Uterus (tissue), 4 donors: Measurements from ENCODE around the gene NOS1. TPM values are rescaled to one million over a fixed set of nuclear protein-coding genes. Genes with fewer than 3 reads are reported as not detected.
"Not testable (repeated sequence)": the region's sequence is repeated elsewhere in the genome, so short reads cannot be mapped to it uniquely, and the experiment has no call there.

Experiments used
- DNase-seq, 2 donors: peaks; one replicate each; pipeline ENCODE4 v3.0.0-alpha.2; 2019 to 2020
- H3K27ac ChIP-seq, 2 donors: fragments of 200-600 bp; sonication (generic); 1 replicate in 1 of 2; 2 replicates in 1 of 2; pipeline ENCODE4 v1.5.1; 2016 to 2018
- H3K27me3 ChIP-seq, 2 donors: fragments of 200-600 bp; sonication (generic); one replicate each; pipeline ENCODE4 v1.5.1; 2018 to 2019; ENCODE audit warnings: control low read depth in 1 of 2
- H3K36me3 ChIP-seq, 2 donors: fragments of 200-600 bp; sonication (generic); one replicate each; pipeline ENCODE4 v1.5.1; 2019; ENCODE audit warnings: control low read depth in 1 of 2
- H3K4me1 ChIP-seq, 2 donors: fragments of 200-600 bp; sonication (generic); one replicate each; pipeline ENCODE4 v1.5.1; 2018 to 2019; ENCODE audit warnings: control low read depth in 1 of 2
- H3K4me3 ChIP-seq, 2 donors: fragments of 200-600 bp; sonication (generic); 1 replicate in 1 of 2; 2 replicates in 1 of 2; pipeline ENCODE4 v1.5.1; 2018 to 2019; ENCODE audit warnings: mild to moderate bottlenecking in 1 of 2
- H3K9me3 ChIP-seq, 2 donors: fragments of 200-600 bp; sonication (generic); one replicate each; pipeline ENCODE4 v1.5.1; 2019; ENCODE audit warnings: control low read depth in 1 of 2
- POLR2A ChIP-seq, 2 donors: fragments of 450-650 bp; IDR thresholded peaks; one replicate each; pipeline ENCODE4 v1.6.1; 2016; ENCODE audit warnings: antibody characterized with exemption in 2 of 2, mild to moderate bottlenecking in 1 of 2, moderate library complexity in 1 of 2
- intact Hi-C: fragments of 100-400 bp; cut with DNase I; formaldehyde crosslinking; loops from one replicate; pipeline ENCODE4 v1.15.1; 2023; ENCODE audit warnings: low total_unique reads
- total RNA-seq, 4 donors: library from RNA; depleted of rRNA in 3 of 4; stranded (reverse); fragments of >200 nt in 3 of 4; gene quantifications; one replicate each; pipeline versions ENCODE4 v1.1.0 to v1.2.4, GENCODE V29; 2014 to 2023
- TF ChIP-seq, protein P1 (sequence below), 4 experiments: fragments of 200-600 bp in 2 of 4; fragments of 450-650 bp in 2 of 4; sonication (generic) in 2 of 4; IDR thresholded peaks; one replicate each; pipeline ENCODE4 v1.5.1; 2016 to 2019; ENCODE audit warnings: antibody characterized with exemption in 4 of 4, mild to moderate bottlenecking in 2 of 4, moderate library complexity in 1 of 4
- donor health status: DM: yes; HTN: yes; CAD: no.

Gene NOS1
- total RNA-seq, 4 donors from 2014 or later, result 0.59 to 2.2 (median 1.1) TPM; not detected in 1

DNA sequence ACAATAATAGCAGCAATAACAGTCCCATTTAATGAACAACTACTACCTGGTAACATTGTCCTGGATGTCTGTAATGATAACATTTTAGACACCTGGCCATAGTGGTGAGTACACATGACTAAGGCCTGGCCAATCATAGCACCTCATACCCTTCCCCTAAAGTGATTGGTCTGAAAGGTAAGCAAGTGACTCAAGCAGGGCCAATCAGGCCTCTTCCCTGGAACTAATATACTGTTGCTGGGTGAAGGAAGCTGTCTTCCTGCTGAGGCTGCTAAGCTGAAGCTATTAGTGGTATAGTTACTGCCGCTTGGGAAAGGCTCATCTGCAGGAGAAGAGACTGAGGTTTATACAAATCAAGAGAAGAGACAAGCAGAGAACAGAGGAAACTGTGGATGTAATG, 18.7 kb upstream of the NOS1 start:
- H3K4me3 ChIP-seq, result no peak overlapping the region
- H3K27me3 ChIP-seq, result no peaks in the 10 kb centered on the region
- H3K4me1 ChIP-seq, result no peaks in the 10 kb centered on the region
- no peak for DNase-seq
- no peaks in the 10 kb centered on the region for H3K9me3 ChIP-seq
- no peak overlapping the region for H3K27ac ChIP-seq
- no peaks in the 10 kb centered on the region for H3K36me3 ChIP-seq
- intact Hi-C loops, result no loop called here
- TF ChIP-seq POLR2A (IDR thresholded peaks at IDR 0.05), result no peak
- TF ChIP-seq, protein P1, sequence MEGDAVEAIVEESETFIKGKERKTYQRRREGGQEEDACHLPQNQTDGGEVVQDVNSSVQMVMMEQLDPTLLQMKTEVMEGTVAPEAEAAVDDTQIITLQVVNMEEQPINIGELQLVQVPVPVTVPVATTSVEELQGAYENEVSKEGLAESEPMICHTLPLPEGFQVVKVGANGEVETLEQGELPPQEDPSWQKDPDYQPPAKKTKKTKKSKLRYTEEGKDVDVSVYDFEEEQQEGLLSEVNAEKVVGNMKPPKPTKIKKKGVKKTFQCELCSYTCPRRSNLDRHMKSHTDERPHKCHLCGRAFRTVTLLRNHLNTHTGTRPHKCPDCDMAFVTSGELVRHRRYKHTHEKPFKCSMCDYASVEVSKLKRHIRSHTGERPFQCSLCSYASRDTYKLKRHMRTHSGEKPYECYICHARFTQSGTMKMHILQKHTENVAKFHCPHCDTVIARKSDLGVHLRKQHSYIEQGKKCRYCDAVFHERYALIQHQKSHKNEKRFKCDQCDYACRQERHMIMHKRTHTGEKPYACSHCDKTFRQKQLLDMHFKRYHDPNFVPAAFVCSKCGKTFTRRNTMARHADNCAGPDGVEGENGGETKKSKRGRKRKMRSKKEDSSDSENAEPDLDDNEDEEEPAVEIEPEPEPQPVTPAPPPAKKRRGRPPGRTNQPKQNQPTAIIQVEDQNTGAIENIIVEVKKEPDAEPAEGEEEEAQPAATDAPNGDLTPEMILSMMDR (IDR thresholded peaks at IDR 0.05), result no peak

DNA sequence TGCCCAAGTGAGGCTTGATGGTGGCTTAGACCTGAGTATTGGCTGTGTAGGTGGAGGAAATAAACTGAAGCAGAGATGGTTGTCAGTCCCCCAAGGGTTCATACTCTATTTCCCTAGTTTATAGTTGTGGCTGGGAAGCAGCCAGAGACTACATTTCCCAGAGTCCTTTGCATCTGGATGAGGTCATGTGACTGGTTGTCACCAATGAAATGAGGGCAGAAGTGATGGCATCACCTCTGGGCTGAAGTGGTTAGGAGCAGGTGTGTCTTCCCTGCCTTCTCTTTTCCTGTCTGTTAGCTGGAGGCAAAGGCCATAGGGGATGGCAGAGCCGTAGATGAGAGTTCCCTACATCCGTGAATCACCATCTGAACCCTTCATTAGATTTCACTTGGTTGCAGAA, 16.3 kb upstream of the NOS1 start:
- Histone ChIP-seq H3K27me3 (no peaks in the 10 kb centered on the region), H3K4me1 (no peaks in the 10 kb centered on the region), H3K4me3 (no peak overlapping the region), H3K27ac (no peak overlapping the region), H3K9me3 (no peaks in the 10 kb centered on the region), H3K36me3 (no peaks in the 10 kb centered on the region)
- intact Hi-C loops, result no loop called here
- TF ChIP-seq POLR2A (IDR thresholded peaks at IDR 0.05), result no peak
- TF ChIP-seq, protein P1 (IDR thresholded peaks at IDR 0.05), result no peak
- no peak for DNase-seq

- Histone ChIP-seq H3K27ac (no peak overlapping the region), H3K4me3 (no peak overlapping the region), H3K4me1 (no peaks in the 10 kb centered on the region), H3K9me3 (no peaks in the 10 kb centered on the region), H3K36me3 (no peaks in the 10 kb centered on the region), H3K27me3 (no peaks in the 10 kb centered on the region)
- no peak for TF ChIP-seq POLR2A (IDR thresholded peaks at IDR 0.05)
- TF ChIP-seq, protein P1 (IDR thresholded peaks at IDR 0.05), result no peak
- no peak for DNase-seq
- intact Hi-C loops, result no loop called here
Measured at GRCh38 chr12:117370588-117370987, 9.2 kb upstream of the NOS1 start.

- H3K9me3 ChIP-seq, DNase-seq, H3K27me3 ChIP-seq, H3K4me1 ChIP-seq, H3K4me3 ChIP-seq, H3K36me3 ChIP-seq, intact Hi-C loops, H3K27ac ChIP-seq: not testable (repeated sequence)
Measured at GRCh38 chr12:117370000-117370399, 8.6 kb upstream of the NOS1 start.

DNA sequence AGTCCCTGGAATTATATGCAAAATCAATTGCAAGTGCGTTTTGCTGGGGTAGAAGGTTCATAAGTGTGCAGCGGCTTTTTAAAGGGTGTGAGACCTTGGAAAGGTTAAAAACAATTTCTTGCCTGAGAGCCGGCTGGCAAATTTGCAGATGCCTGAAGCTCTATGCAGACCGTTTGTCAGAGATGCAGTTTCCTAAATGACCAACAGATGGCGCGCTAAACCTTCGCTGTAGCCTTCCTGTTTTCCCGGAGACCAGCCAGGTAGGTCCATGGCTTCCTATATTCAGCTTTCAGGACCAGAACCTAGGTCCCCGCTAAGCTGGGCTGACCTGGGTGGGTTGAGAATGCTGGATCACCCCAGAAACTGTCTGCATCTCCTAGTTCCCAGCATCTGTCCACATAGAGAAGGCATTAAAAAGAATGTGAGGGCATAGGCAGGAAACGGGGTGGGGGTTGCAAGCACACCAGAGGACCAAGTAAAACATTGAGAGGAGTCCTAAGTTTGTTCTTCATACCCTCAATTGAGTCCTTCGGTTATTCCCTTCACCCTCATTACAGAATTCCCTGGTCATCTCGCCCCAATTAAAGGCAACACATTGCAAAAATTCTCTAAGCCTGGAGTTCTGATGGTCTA, 5.7 kb upstream of the NOS1 start:
- H3K27ac ChIP-seq, result no peak overlapping the region
- peaks cover 0 to 6% of the 10 kb centered on the region in 2 donors for H3K27me3 ChIP-seq

More for the DNA sequence above, 5.7 kb upstream of the NOS1 start:
- peak; percentile 22 to 24 for DNase-seq
- Histone ChIP-seq H3K4me1 (no peaks in the 10 kb centered on the region), H3K9me3 (no peaks in the 10 kb centered on the region), H3K4me3 (no peak overlapping the region), H3K36me3 (no peaks in the 10 kb centered on the region)
- intact Hi-C loops, result no loop called here
- TF ChIP-seq POLR2A (IDR thresholded peaks at IDR 0.05), result no peak
- TF ChIP-seq, protein P1 (IDR thresholded peaks at IDR 0.05), result peak; percentile 19 to 73 (median 57)
